GM12874 (cell line): ENCODE data around the gene MICAL3.

Source experiments
- CTCF ChIP-seq: IDR thresholded peaks from 2 replicates; pipeline ENCODE4 v1.5.1; 2011; ENCODE audit warnings: low read depth, mild to moderate bottlenecking, control low read depth, low read length, moderate library complexity; ENCODE audit not compliant: insufficient read depth

MICAL3 gene

GRCh38 chr22:17775781-17776465 is 248.4 kb downstream of the MICAL3 start:
- TF ChIP-seq CTCF = no peak

- TF ChIP-seq CTCF = no peak
Measured at GRCh38 chr22:17774926-17775685, 249.3 kb downstream of the MICAL3 start.

- no peak for TF ChIP-seq CTCF
Measured at GRCh38 chr22:17774206-17774925, 250.0 kb downstream of the MICAL3 start, which contains the start of gene BID. TSS of gene BID (minus strand) at chr22:17774469. CDS start at chr22:17750116, 24,353 bp downstream.

GRCh38 chr22:17773606-17774205 is 250.7 kb downstream of the MICAL3 start:
- TF ChIP-seq CTCF = no peak

GRCh38 chr22:17772958-17773605 is 251.3 kb downstream of the MICAL3 start:
- no peak for TF ChIP-seq CTCF

GRCh38 chr22:17772249-17772957 is 252.0 kb downstream of the MICAL3 start:
- TF ChIP-seq CTCF = no peak
